Stomach (tissue), 4 donors: Measurements from ENCODE around the gene ZW10.

ENCODE experiments used
- EP300 ChIP-seq: sonication (generic); formaldehyde crosslinking; IDR thresholded peaks from one replicate; pipeline ENCODE4 v1.6.1; 2017; ENCODE audit warnings: antibody characterized with exemption
- POLR2A ChIP-seq, 4 donors: fragments of 450-650 bp; IDR thresholded peaks; one replicate each; pipeline ENCODE4 v1.6.1; 2016; ENCODE audit warnings: antibody characterized with exemption in 4 of 4, control low read depth in 2 of 4, mild to moderate bottlenecking in 1 of 4, moderate library complexity in 1 of 4
- POLR2AphosphoS5 ChIP-seq, 3 donors: sonication (generic); formaldehyde crosslinking; IDR thresholded peaks; one replicate each; pipeline ENCODE4 v1.6.1; 2016; ENCODE audit warnings: antibody characterized with exemption in 3 of 3
- TF ChIP-seq, protein P1 (sequence below), 7 experiments: fragments of 450-650 bp in 4 of 7; fragments of 200-600 bp in 3 of 7; sonication (generic) in 3 of 7; IDR thresholded peaks; one replicate each; pipeline ENCODE4 v1.5.1; 2016 to 2019; ENCODE audit warnings: antibody characterized with exemption in 7 of 7, control low read depth in 2 of 7, mild to moderate bottlenecking in 1 of 7

DNA sequence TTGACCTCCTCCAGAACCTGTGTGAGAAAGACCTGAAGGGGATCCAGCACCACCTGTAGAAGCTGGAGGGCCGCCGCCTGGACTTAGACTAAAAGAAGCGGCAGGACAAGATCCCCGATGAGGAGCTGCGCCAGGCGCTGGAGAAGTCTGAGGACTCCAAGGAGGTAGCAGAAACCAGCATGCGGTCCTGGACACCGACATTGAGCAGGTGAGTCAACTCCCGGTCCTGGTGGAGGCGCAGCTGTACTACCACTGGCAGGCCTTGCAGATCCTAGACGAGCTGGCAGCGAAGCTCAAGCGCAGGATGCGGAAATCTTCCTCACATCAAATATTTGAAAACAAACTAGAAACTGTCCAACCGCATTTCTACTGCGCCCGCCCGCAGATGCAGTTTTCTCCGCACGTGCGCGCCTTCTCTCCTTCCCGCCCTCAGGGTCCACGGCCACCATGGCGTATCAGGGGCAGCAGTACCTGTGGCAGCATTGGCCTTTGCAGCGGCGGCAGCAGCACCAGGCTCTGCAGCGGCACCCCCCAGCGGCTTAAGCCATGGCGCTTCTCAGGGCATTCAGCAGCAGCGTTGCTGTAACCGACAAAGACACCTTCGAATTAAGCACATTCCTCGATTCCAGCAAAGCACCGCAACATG is 16.3 kb upstream of the ZW10 start:
- no peak for TF ChIP-seq POLR2A (IDR thresholded peaks at IDR 0.05)
- TF ChIP-seq, protein P1, sequence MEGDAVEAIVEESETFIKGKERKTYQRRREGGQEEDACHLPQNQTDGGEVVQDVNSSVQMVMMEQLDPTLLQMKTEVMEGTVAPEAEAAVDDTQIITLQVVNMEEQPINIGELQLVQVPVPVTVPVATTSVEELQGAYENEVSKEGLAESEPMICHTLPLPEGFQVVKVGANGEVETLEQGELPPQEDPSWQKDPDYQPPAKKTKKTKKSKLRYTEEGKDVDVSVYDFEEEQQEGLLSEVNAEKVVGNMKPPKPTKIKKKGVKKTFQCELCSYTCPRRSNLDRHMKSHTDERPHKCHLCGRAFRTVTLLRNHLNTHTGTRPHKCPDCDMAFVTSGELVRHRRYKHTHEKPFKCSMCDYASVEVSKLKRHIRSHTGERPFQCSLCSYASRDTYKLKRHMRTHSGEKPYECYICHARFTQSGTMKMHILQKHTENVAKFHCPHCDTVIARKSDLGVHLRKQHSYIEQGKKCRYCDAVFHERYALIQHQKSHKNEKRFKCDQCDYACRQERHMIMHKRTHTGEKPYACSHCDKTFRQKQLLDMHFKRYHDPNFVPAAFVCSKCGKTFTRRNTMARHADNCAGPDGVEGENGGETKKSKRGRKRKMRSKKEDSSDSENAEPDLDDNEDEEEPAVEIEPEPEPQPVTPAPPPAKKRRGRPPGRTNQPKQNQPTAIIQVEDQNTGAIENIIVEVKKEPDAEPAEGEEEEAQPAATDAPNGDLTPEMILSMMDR (IDR thresholded peaks at IDR 0.05) = no peak
- no peak for TF ChIP-seq EP300
- TF ChIP-seq POLR2AphosphoS5 (IDR thresholded peaks at IDR 0.05) = no peak
